Left ventricle myocardium inferior (tissue), 1 donor: ENCODE data around the gene PLXNA4. TPM values are rescaled to one million over a fixed set of nuclear protein-coding genes. Genes with fewer than 3 reads are reported as not detected.

ENCODE experiments used
- DNase-seq: peaks from one replicate; pipeline ENCODE4 v3.0.0-alpha.2; 2020
- H3K27ac ChIP-seq: fragments of 200-600 bp; replicated peaks from 2 replicates; pipeline ENCODE4 v1.8.0; 2021
- H3K27me3 ChIP-seq: fragments of 200-600 bp; 2 replicates; pipeline ENCODE4 v1.8.0; 2021; ENCODE audit warnings: low read depth
- H3K36me3 ChIP-seq: fragments of 200-600 bp; 2 replicates; pipeline ENCODE4 v1.8.0; 2021
- H3K4me1 ChIP-seq: fragments of 200-600 bp; 2 replicates; pipeline ENCODE4 v1.8.0; 2021
- H3K4me3 ChIP-seq: fragments of 200-600 bp; 2 replicates; pipeline ENCODE4 v1.8.0; 2021; ENCODE audit warnings: mild to moderate bottlenecking, moderate library complexity
- H3K9me3 ChIP-seq: fragments of 200-600 bp; replicated peaks from 2 replicates; pipeline ENCODE4 v1.8.0; 2021
- CTCF ChIP-seq: fragments of 200-600 bp; IDR thresholded peaks from 2 replicates; pipeline ENCODE4 v1.8.0; 2021; ENCODE audit warnings: antibody characterized with exemption, mild to moderate bottlenecking, borderline replicate concordance
- intact Hi-C: fragments of 100-400 bp; cut with micrococcal nuclease; formaldehyde crosslinking; loops from one replicate; pipeline ENCODE4 v1.11.0; 2022
- long read RNA-seq: library from polyadenylated mRNA; unstranded; transcript quantifications from one replicate; pipeline ENCODE4 v2.0.0, GENCODE V29; 2021
- total RNA-seq: library from RNA; stranded (reverse); fragmentation: NEBNext Ultra II Directional; extraction: Animal tissue kit (Norgen Biotek cat#: 25700); gene quantifications from one replicate; pipeline ENCODE4 v1.2.1, GENCODE V29; 2021
- donor health status: DM: no; HTN: yes; CAD: no; lungs with severe emphysema.

The PLXNA4 gene
- total RNA-seq, result 18.1 TPM
- long read RNA-seq, partial matches to known transcripts, result 15 of 24 reads
- long read RNA-seq, other reads (novel, unspliced or antisense), result 6 of 24 reads

GRCh38 chr7:132575982-132576720 lies at the start of gene PLXNA4:
Gene PLXNA4 (minus strand): TSS chr7:132576470. CDS start chr7:132508693, 67,777 bp downstream.
- intact Hi-C loops, result no loop called here
- DNase-seq, result no peak
- Histone ChIP-seq H3K36me3 (no peaks in the 10 kb centered on the region), H3K4me1 (peaks cover 50% of the 10 kb centered on the region), H3K27me3 (peaks cover 67% of the 10 kb centered on the region), H3K27ac (peak within 1 kb of the TSS; percentile 67), H3K9me3 (no peaks in the 10 kb centered on the region), H3K4me3 (peak within 1 kb of the TSS; percentile 79)
- no peak for TF ChIP-seq CTCF

GRCh38 chr7:132625651-132626050 lies 49.4 kb upstream of the PLXNA4 start:
- Histone ChIP-seq H3K36me3 (no peaks in the 10 kb centered on the region), H3K4me1 (no peaks in the 10 kb centered on the region), H3K27me3 (no peaks in the 10 kb centered on the region), H3K4me3 (no peak overlapping the region), H3K27ac (no peak overlapping the region), H3K9me3 (no peaks in the 10 kb centered on the region)
- intact Hi-C loops, result no loop called here
- no peak for DNase-seq
- TF ChIP-seq CTCF, result no peak

- Histone ChIP-seq H3K27me3 (no peaks in the 10 kb centered on the region), H3K9me3 (peaks cover 6% of the 10 kb centered on the region), H3K27ac (no peak overlapping the region), H3K4me1 (no peaks in the 10 kb centered on the region), H3K36me3 (no peaks in the 10 kb centered on the region), H3K4me3 (no peak overlapping the region)
- no peak for DNase-seq
- TF ChIP-seq CTCF, result no peak
- intact Hi-C loops, result no loop called here
Measured at GRCh38 chr7:132622081-132622480, 45.8 kb upstream of the PLXNA4 start.

- TF ChIP-seq CTCF, result no peak
- Histone ChIP-seq H3K36me3 (no peaks in the 10 kb centered on the region), H3K4me3 (no peak overlapping the region), H3K27ac (no peak overlapping the region), H3K4me1 (no peaks in the 10 kb centered on the region), H3K9me3 (peaks cover 6% of the 10 kb centered on the region), H3K27me3 (no peaks in the 10 kb centered on the region)
- intact Hi-C loops, result no loop called here
- DNase-seq, result no peak
Measured at GRCh38 chr7:132619967-132620366, 43.7 kb upstream of the PLXNA4 start.

GRCh38 chr7:132618956-132619305 lies 42.7 kb upstream of the PLXNA4 start:
- DNase-seq, result no peak
- TF ChIP-seq CTCF, result no peak

More at GRCh38 chr7:132618956-132619305, 42.7 kb upstream of the PLXNA4 start:
- H3K36me3 ChIP-seq, result no peaks in the 10 kb centered on the region
- peaks cover 6% of the 10 kb centered on the region for H3K27me3 ChIP-seq
- no peaks in the 10 kb centered on the region for H3K4me1 ChIP-seq
- intact Hi-C loops, result no loop called here
- no peak overlapping the region for H3K4me3 ChIP-seq
- H3K9me3 ChIP-seq, result peaks cover 6% of the 10 kb centered on the region
- no peak overlapping the region for H3K27ac ChIP-seq
